Right atrium auricular region (tissue), 2 donors: Measurements from ENCODE around the gene SARDH. TPM values are rescaled to one million over a fixed set of nuclear protein-coding genes. Genes with fewer than 3 reads are reported as not detected.

ENCODE experiments used
- DNase-seq: peaks from one replicate; pipeline ENCODE4 v3.0.0-alpha.2; 2019; ENCODE audit warnings: low spot score
- H3K27ac ChIP-seq, 2 donors: fragments of 200-600 bp; sonication (generic); 1 replicate in 1 of 2; 2 replicates in 1 of 2; pipeline ENCODE4 v1.5.1; 2016 to 2019
- H3K27me3 ChIP-seq, 2 donors: fragments of 200-600 bp; sonication (generic); one replicate each; pipeline versions ENCODE4 v1.5.1 to v1.6.0; 2017 to 2019
- H3K36me3 ChIP-seq: fragments of 200-600 bp; sonication (generic); one replicate; pipeline ENCODE4 v1.5.1; 2016
- H3K4me1 ChIP-seq, 2 donors: fragments of 200-600 bp; sonication (generic); one replicate each; pipeline versions ENCODE4 v1.5.1 to v1.6.0; 2017 to 2019
- H3K4me3 ChIP-seq, 2 donors: fragments of 200-600 bp; sonication (generic); 1 replicate in 1 of 2; 2 replicates in 1 of 2; pipeline ENCODE4 v1.5.1; 2017 to 2019; ENCODE audit warnings: mild to moderate bottlenecking in 1 of 2, moderate library complexity in 1 of 2
- H3K9me3 ChIP-seq, 2 donors: fragments of 200-600 bp; sonication (generic); one replicate each; pipeline ENCODE4 v1.5.1; 2019
- CTCF ChIP-seq, 2 donors: fragments of 200-600 bp; sonication (generic); IDR thresholded peaks; one replicate each; pipeline ENCODE4 v1.5.1; 2019; ENCODE audit warnings: antibody characterized with exemption in 2 of 2
- total RNA-seq, 2 donors: library from RNA; depleted of rRNA; stranded (reverse); fragments of >200 nt; gene quantifications; one replicate each; pipeline ENCODE4 v1.1.0, GENCODE V29; 2016

The SARDH gene
- total RNA-seq, 2 donors from 2014 or later = 0.63 to 0.94 TPM

- DNase-seq = no peak
- Histone ChIP-seq H3K27me3 (no peaks in the 10 kb centered on the region), H3K4me1 (no peaks in the 10 kb centered on the region), H3K4me3 (no peak overlapping the region), H3K9me3 (no peaks in the 10 kb centered on the region), H3K36me3 (no peaks in the 10 kb centered on the region), H3K27ac (no peak overlapping the region)
- TF ChIP-seq CTCF (IDR thresholded peaks at IDR 0.05) = no peak
Observed at GRCh38 chr9:133635098-133635497, 103.1 kb downstream of the SARDH start.

- Histone ChIP-seq H3K27me3 (no peaks in the 10 kb centered on the region), H3K36me3 (no peaks in the 10 kb centered on the region), H3K9me3 (no peaks in the 10 kb centered on the region), H3K4me3 (no peak overlapping the region), H3K4me1 (no peaks in the 10 kb centered on the region), H3K27ac (no peak overlapping the region)
- no peak for TF ChIP-seq CTCF (IDR thresholded peaks at IDR 0.05)
- DNase-seq = no peak
Observed at GRCh38 chr9:133634081-133634691, 104.0 kb downstream of the SARDH start.

- Histone ChIP-seq H3K4me3 (no peak overlapping the region), H3K9me3 (no peaks in the 10 kb centered on the region), H3K36me3 (no peaks in the 10 kb centered on the region), H3K27ac (no peak overlapping the region), H3K4me1 (no peaks in the 10 kb centered on the region), H3K27me3 (no peaks in the 10 kb centered on the region)
- no peak for DNase-seq
- no peak for TF ChIP-seq CTCF (IDR thresholded peaks at IDR 0.05)
Observed at GRCh38 chr9:133633681-133634080, 104.5 kb downstream of the SARDH start.

- H3K27me3 ChIP-seq = no peaks in the 10 kb centered on the region
- no peak for TF ChIP-seq CTCF (IDR thresholded peaks at IDR 0.05)
- no peak for DNase-seq
Observed at GRCh38 chr9:133632806-133633680, 105.1 kb downstream of the SARDH start.

GRCh38 chr9:133631111-133631510, 107.0 kb downstream of the SARDH start:
- Histone ChIP-seq H3K27me3 (no peaks in the 10 kb centered on the region), H3K27ac (no peak overlapping the region), H3K4me1 (no peaks in the 10 kb centered on the region), H3K36me3 (no peaks in the 10 kb centered on the region), H3K9me3 (peaks cover 0 to 8% of the 10 kb centered on the region in 2 donors), H3K4me3 (no peak overlapping the region)
- TF ChIP-seq CTCF (IDR thresholded peaks at IDR 0.05) = no peak
- no peak for DNase-seq

More at GRCh38 chr9:133632806-133633680, 105.1 kb downstream of the SARDH start:
- Histone ChIP-seq H3K27ac (no peak overlapping the region), H3K4me3 (no peak overlapping the region), H3K36me3 (no peaks in the 10 kb centered on the region), H3K9me3 (no peaks in the 10 kb centered on the region), H3K4me1 (no peaks in the 10 kb centered on the region)
